ENCODE results near the gene PLPP4. TPM values are rescaled to one million over a fixed set of nuclear protein-coding genes. Genes with fewer than 3 reads are reported as not detected.

The PLPP4 gene
- total RNA-seq, 1 experiment from 2014 or later: not detected

DNA sequence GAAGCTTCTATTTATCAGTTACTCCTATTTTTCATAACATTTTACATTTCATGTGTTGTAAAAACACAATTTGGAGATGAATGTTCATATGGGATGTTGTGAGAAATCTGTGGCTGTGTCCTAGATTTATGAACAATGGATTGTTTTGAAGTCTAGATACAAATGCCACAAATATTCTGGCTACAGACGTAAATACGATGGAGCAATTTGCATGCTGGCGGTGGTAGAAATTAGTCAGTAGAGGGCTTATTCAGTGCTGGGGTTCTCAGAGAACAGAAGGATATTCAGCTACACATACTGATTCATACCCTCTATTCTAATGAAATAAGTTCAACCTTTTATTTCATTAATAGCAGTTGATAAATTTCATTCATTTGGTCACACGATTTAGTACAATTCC is 48.8 kb downstream of the PLPP4 start:
- Mint-ChIP-seq H3K27me3 (ENCODE audit: unreplicated experiment) (peaks cover 24% of the 10 kb centered on the region), H3K27ac (ENCODE audit: unreplicated experiment) (no peak overlapping the region), H3K4me3 (ENCODE audit: low read depth, unreplicated experiment) (no peak overlapping the region), H3K4me1 (ENCODE audit: low read depth, unreplicated experiment) (no peaks in the 10 kb centered on the region), H3K36me3 (ENCODE audit: insufficient read depth, unreplicated experiment) (no peaks in the 10 kb centered on the region), H3K9me3 (ENCODE audit: low read depth, unreplicated experiment) (no peaks in the 10 kb centered on the region)
- no TSS peak for BruUV-seq (replicated peaks)
- no peak for DNase-seq
- CTCF ChIA-PET: interaction anchor here (0.6 kb wide), 1 partner anchor 1407 kb away, joined by 4 read pairs; no protein-coding TSS in a partner anchor
- TF ChIP-seq, protein P1, sequence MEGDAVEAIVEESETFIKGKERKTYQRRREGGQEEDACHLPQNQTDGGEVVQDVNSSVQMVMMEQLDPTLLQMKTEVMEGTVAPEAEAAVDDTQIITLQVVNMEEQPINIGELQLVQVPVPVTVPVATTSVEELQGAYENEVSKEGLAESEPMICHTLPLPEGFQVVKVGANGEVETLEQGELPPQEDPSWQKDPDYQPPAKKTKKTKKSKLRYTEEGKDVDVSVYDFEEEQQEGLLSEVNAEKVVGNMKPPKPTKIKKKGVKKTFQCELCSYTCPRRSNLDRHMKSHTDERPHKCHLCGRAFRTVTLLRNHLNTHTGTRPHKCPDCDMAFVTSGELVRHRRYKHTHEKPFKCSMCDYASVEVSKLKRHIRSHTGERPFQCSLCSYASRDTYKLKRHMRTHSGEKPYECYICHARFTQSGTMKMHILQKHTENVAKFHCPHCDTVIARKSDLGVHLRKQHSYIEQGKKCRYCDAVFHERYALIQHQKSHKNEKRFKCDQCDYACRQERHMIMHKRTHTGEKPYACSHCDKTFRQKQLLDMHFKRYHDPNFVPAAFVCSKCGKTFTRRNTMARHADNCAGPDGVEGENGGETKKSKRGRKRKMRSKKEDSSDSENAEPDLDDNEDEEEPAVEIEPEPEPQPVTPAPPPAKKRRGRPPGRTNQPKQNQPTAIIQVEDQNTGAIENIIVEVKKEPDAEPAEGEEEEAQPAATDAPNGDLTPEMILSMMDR (IDR thresholded peaks at IDR 0.05; ENCODE audit: unreplicated experiment): no peak
- intact Hi-C loops (cut with micrococcal nuclease; ENCODE audit: unreplicated experiment): no loop called here

DNA sequence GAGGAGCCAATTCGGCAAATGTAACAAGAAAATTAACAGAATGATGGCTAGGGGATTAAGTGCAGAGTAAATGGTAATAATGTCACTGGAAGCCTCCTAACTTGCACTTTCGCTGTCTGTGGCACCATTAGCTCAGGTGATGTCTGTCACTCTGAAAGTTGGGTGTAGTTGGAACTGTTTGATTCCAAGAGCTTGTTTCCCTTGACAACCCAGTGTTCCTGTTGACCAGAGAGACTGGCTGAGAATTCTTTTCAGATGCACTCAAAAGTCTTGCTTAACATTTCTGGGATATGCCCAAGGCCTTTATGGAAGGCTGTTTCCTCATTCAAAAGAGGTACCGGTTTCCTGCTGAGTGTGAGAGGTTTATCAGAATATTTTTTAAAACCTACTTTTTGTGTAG is 49.6 kb downstream of the PLPP4 start:
- DNase-seq: no peak
- CTCF ChIA-PET: no interaction called here
- intact Hi-C loops (cut with micrococcal nuclease; ENCODE audit: unreplicated experiment): no loop called here
- BruUV-seq (replicated peaks): no TSS peak
- no peaks in the 10 kb centered on the region for H3K36me3 Mint-ChIP-seq (ENCODE audit: insufficient read depth, unreplicated experiment)
- H3K27me3 Mint-ChIP-seq (ENCODE audit: unreplicated experiment): peaks cover 24% of the 10 kb centered on the region
- TF ChIP-seq, protein P1 (IDR thresholded peaks at IDR 0.05; ENCODE audit: unreplicated experiment): no peak
- no peak overlapping the region for H3K27ac Mint-ChIP-seq (ENCODE audit: unreplicated experiment)
- no peak overlapping the region for H3K4me3 Mint-ChIP-seq (ENCODE audit: low read depth, unreplicated experiment)
- H3K4me1 Mint-ChIP-seq (ENCODE audit: low read depth, unreplicated experiment): no peaks in the 10 kb centered on the region
- no peaks in the 10 kb centered on the region for H3K9me3 Mint-ChIP-seq (ENCODE audit: low read depth, unreplicated experiment)

- Mint-ChIP-seq H3K9me3 (ENCODE audit: low read depth, unreplicated experiment) (no peaks in the 10 kb centered on the region), H3K27ac (ENCODE audit: unreplicated experiment) (no peak overlapping the region), H3K4me1 (ENCODE audit: low read depth, unreplicated experiment) (no peaks in the 10 kb centered on the region), H3K27me3 (ENCODE audit: unreplicated experiment) (peaks cover 24% of the 10 kb centered on the region), H3K4me3 (ENCODE audit: low read depth, unreplicated experiment) (no peak overlapping the region), H3K36me3 (ENCODE audit: insufficient read depth, unreplicated experiment) (no peaks in the 10 kb centered on the region)
- intact Hi-C loops (cut with micrococcal nuclease; ENCODE audit: unreplicated experiment): no loop called here
- BruUV-seq (replicated peaks): no TSS peak
- CTCF ChIA-PET: no interaction called here
- TF ChIP-seq, protein P1 (IDR thresholded peaks at IDR 0.05; ENCODE audit: unreplicated experiment): no peak
- DNase-seq: no peak
Measured at GRCh38 chr10:120507175-120507574, 50.1 kb downstream of the PLPP4 start.

DNA sequence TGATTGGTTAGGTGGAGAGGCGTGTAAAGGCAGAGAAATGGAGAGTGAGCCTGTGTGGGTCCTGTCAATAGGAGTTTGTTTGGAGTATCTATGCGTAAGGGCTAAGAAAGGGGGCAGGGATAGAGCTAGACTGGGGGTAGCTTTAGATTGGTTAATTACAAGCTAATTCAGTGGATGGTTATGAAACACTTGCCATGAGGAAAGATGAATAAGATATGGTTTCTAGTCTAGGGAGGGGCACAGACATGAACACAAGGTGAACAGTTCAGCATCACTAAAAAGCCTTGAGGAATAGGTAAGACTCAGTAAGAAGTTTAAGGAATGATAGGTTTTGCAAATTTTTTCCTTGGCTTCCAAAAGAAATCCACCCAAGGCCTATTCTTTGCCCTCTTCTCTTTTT is 50.6 kb downstream of the PLPP4 start:
- CTCF ChIA-PET: no interaction called here
- no TSS peak for BruUV-seq (replicated peaks)
- DNase-seq: no peak
- peaks cover 24% of the 10 kb centered on the region for H3K27me3 Mint-ChIP-seq (ENCODE audit: unreplicated experiment)
- H3K9me3 Mint-ChIP-seq (ENCODE audit: low read depth, unreplicated experiment): no peaks in the 10 kb centered on the region
- no peaks in the 10 kb centered on the region for H3K4me1 Mint-ChIP-seq (ENCODE audit: low read depth, unreplicated experiment)
- intact Hi-C loops (cut with micrococcal nuclease; ENCODE audit: unreplicated experiment): no loop called here
- TF ChIP-seq, protein P1 (IDR thresholded peaks at IDR 0.05; ENCODE audit: unreplicated experiment): no peak
- H3K4me3 Mint-ChIP-seq (ENCODE audit: low read depth, unreplicated experiment): no peak overlapping the region
- no peak overlapping the region for H3K27ac Mint-ChIP-seq (ENCODE audit: unreplicated experiment)
- no peaks in the 10 kb centered on the region for H3K36me3 Mint-ChIP-seq (ENCODE audit: insufficient read depth, unreplicated experiment)
